Measurements from ENCODE around the gene SPATA21.

DNA sequence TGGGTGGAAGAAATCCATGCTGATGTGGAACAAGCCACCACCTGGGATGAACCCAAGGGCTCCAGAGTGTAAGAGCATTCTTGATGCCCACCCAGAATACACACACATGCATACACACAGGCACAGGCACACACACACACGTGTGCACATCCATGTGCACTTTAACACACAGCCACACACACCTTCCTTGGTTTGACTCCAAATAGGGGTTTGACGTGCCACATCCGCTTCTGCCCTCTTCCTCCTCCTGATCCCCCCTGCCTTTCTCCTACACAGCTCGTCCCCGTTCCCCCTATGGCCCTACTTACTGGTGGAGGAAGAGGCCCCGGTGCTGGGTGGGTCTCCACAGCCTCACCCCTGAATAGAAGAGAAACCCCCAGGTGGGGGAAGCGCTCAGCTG, 16.0 kb downstream of the SPATA21 start:
- TF ChIP-seq CTCF (IDR thresholded peaks at IDR 0.05; ENCODE audit: extremely low read depth in 1 of 2, insufficient read depth in 1 of 2, low read depth in 1 of 2, low read length in 2 of 2) (no peak), POLR2AphosphoS5 (IDR thresholded peaks at IDR 0.05; ENCODE audit: insufficient read depth, low read depth, low read length) (no peak), POLR2A (IDR thresholded peaks at IDR 0.05; ENCODE audit: low read depth, low read length) (no peak), FOS (IDR thresholded peaks at IDR 0.05; ENCODE audit: borderline replicate concordance, insufficient read depth, low read length) (no peak), EZH2 (IDR thresholded peaks at IDR 0.05; ENCODE audit: borderline replicate concordance, low read depth, low read length, severe bottlenecking) (no peak)
- TF ChIP-seq, protein P1, sequence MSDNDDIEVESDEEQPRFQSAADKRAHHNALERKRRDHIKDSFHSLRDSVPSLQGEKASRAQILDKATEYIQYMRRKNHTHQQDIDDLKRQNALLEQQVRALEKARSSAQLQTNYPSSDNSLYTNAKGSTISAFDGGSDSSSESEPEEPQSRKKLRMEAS (IDR thresholded peaks at IDR 0.05; ENCODE audit: insufficient read depth, insufficient read length) = no peak
